ENCODE data around the gene SELENOT. TPM values are rescaled to one million over a fixed set of nuclear protein-coding genes. Genes with fewer than 3 reads are reported as not detected.

Gene SELENOT
- total RNA-seq, 1 experiment from 2014 or later: 81.6 TPM

DNA sequence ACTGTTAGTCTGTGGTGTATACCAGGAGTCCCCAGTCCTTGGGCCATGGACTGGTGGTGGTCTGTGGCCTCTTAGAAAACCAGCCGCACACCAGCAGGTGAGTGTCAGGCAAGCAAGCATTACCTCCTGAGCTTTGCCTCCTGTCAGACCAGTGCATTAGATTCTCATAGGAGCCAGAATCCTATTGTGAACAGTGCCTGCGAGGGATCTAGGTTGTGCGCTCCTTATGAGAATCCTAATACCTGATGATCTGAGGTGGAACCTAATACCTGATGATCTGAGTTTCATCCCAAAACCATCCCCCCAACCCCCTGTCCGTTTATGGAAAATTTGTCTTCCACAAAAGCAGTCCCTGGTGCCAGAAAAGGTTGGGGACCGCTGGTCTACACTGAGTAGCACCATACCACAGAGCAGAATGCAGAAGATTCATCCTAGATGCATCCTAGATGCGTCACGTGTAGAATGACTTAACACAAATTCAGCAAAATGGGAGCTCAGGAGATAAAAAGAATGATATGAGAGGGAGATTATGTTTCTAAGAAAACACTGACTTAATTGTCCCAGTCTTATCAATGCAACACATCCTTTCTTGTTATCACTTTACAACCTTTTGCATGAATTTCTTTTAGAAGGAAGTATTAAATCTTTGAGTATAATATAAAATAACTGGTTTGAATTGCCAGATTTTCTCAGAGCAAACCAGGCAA, 28.5 kb downstream of the SELENOT start:
- Histone ChIP-seq H3K27me3 (ENCODE audit: insufficient read depth, low read length) (no peaks in the 10 kb centered on the region), H3K4me1 (ENCODE audit: control insufficient read depth in 1 of 2, insufficient read depth in 2 of 2, low read length in 2 of 2) (no peaks in the 10 kb centered on the region), H3K27ac (ENCODE audit: low read depth, low read length) (no peak overlapping the region), H3K4me3 (replicated peaks in 1 of 2; ENCODE audit: low read depth in 1 of 2, low read length in 2 of 2) (no peak overlapping the region), H3K79me2 (ENCODE audit: insufficient read depth, low read length) (no peaks in the 10 kb centered on the region), H3K9me2 (ENCODE audit: insufficient read depth) (no peaks in the 10 kb centered on the region), H2AFZ (ENCODE audit: low read depth, low read length, poor library complexity, severe bottlenecking) (no peak overlapping the region), H3K9me3 (ENCODE audit: control insufficient read depth in 1 of 2, insufficient read depth in 1 of 2, low read depth in 1 of 2, low read length in 2 of 2) (no peaks in the 10 kb centered on the region), H3K4me2 (ENCODE audit: low read length) (no peak overlapping the region), H4K20me1 (ENCODE audit: insufficient read depth) (no peaks in the 10 kb centered on the region), H3K36me3 (ENCODE audit: control insufficient read depth in 1 of 2, insufficient read depth in 2 of 2, low read length in 2 of 2) (peaks cover 2 to 8% of the 10 kb centered on the region in 2 experiments; a peak in 2 of 4 replicates), H3K9ac (ENCODE audit: low read length) (no peak overlapping the region)
- intact Hi-C loops (cut with micrococcal nuclease): no loop called here
- ATAC-seq (no peak), DNase-seq (ENCODE audit: low read depth, low spot score) (no peak)
- no TSS peak for BruUV-seq (replicated peaks)
- ChIA-PET CTCF (no interaction called here), RAD21 (ENCODE audit: low non-redundant PET in 1 of 2, low total read pairs in 2 of 2, uncharacterized antibody in 2 of 2, unreplicated experiment in 2 of 2) (no interaction called here), POLR2A (no interaction called here)
- no peak for TF ChIP-seq SIN3A (IDR thresholded peaks at IDR 0.05; ENCODE audit: low read depth)
- TF ChIP-seq SRF (IDR thresholded peaks at IDR 0.05; ENCODE audit: low read depth): no peak
- TF ChIP-seq TCF7L2 (IDR thresholded peaks at IDR 0.05; ENCODE audit: borderline replicate concordance, extremely low read depth, insufficient read depth, insufficient read length): no peak
- TF ChIP-seq ELF1 (IDR thresholded peaks at IDR 0.05; ENCODE audit: borderline replicate concordance, low read depth): no peak

DNA sequence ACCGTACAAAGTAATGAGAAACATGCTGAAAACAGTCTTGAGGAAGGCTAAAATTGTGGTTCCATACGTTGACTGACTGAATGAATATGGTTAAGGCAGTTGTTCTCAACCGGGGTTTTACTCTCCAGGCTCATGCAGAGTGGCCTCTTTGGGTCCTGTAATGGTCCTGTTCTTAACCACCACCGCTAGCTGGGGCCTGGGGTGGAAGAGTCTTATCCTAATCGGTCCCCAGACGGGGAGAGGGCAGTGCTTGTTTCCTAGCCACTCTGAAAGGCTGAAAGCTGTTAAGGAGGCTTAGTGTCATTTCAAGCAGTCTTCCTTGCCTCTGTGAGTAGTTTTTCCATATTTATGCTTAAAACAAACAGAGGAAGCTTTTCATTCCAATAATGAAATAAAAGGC, 32.0 kb downstream of the SELENOT start:
- CTCF ChIA-PET: no interaction called here
- RAD21 ChIA-PET (ENCODE audit: low non-redundant PET in 1 of 2, low total read pairs in 2 of 2, uncharacterized antibody in 2 of 2, unreplicated experiment in 2 of 2): no interaction called here
- BruUV-seq (replicated peaks): no TSS peak

More for the DNA sequence above, 32.0 kb downstream of the SELENOT start:
- Histone ChIP-seq H4K20me1 (ENCODE audit: insufficient read depth) (no peaks in the 10 kb centered on the region), H2AFZ (ENCODE audit: low read depth, low read length, poor library complexity, severe bottlenecking) (no peak overlapping the region), H3K4me3 (replicated peaks in 1 of 2; ENCODE audit: low read depth in 1 of 2, low read length in 2 of 2) (no peak overlapping the region), H3K9ac (ENCODE audit: low read length) (no peak overlapping the region), H3K79me2 (ENCODE audit: insufficient read depth, low read length) (no peaks in the 10 kb centered on the region), H3K9me3 (ENCODE audit: control insufficient read depth in 1 of 2, insufficient read depth in 1 of 2, low read depth in 1 of 2, low read length in 2 of 2) (no peaks in the 10 kb centered on the region), H3K9me2 (ENCODE audit: insufficient read depth) (no peaks in the 10 kb centered on the region), H3K27ac (ENCODE audit: low read depth, low read length) (no peak overlapping the region), H3K36me3 (ENCODE audit: control insufficient read depth in 1 of 2, insufficient read depth in 2 of 2, low read length in 2 of 2) (peaks cover 0 to 4% of the 10 kb centered on the region in 2 experiments; a peak in 1 of 4 replicates), H3K4me2 (ENCODE audit: low read length) (no peak overlapping the region), H3K4me1 (ENCODE audit: control insufficient read depth in 1 of 2, insufficient read depth in 2 of 2, low read length in 2 of 2) (no peaks in the 10 kb centered on the region; a peak in 1 of 4 replicates), H3K27me3 (ENCODE audit: insufficient read depth, low read length) (no peaks in the 10 kb centered on the region)
- intact Hi-C loops (cut with micrococcal nuclease): no loop called here
- POLR2A ChIA-PET: no interaction called here
- no peak for TF ChIP-seq CEBPB (IDR thresholded peaks at IDR 0.05; ENCODE audit: low read depth)
- TF ChIP-seq FOSL1 (IDR thresholded peaks at IDR 0.05; ENCODE audit: low read depth): no peak
- no peak for TF ChIP-seq TCF7L2 (IDR thresholded peaks at IDR 0.05; ENCODE audit: borderline replicate concordance, extremely low read depth, insufficient read depth, insufficient read length)
- TF ChIP-seq, protein P1, sequence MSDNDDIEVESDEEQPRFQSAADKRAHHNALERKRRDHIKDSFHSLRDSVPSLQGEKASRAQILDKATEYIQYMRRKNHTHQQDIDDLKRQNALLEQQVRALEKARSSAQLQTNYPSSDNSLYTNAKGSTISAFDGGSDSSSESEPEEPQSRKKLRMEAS (IDR thresholded peaks at IDR 0.05): no peak
- no peak for TF ChIP-seq EZH2 (IDR thresholded peaks at IDR 0.05)
- TF ChIP-seq, protein P2, sequence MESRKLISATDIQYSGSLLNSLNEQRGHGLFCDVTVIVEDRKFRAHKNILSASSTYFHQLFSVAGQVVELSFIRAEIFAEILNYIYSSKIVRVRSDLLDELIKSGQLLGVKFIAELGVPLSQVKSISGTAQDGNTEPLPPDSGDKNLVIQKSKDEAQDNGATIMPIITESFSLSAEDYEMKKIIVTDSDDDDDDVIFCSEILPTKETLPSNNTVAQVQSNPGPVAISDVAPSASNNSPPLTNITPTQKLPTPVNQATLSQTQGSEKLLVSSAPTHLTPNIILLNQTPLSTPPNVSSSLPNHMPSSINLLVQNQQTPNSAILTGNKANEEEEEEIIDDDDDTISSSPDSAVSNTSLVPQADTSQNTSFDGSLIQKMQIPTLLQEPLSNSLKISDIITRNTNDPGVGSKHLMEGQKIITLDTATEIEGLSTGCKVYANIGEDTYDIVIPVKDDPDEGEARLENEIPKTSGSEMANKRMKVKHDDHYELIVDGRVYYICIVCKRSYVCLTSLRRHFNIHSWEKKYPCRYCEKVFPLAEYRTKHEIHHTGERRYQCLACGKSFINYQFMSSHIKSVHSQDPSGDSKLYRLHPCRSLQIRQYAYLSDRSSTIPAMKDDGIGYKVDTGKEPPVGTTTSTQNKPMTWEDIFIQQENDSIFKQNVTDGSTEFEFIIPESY (IDR thresholded peaks at IDR 0.05; ENCODE audit: extremely low read depth, insufficient replicate concordance, low read length): no peak
- ATAC-seq (no peak), DNase-seq (ENCODE audit: low read depth, low spot score) (no peak)
